GM21381 (cell line): ENCODE data around the gene GALNT12.

Experiments used
- ATAC-seq: cut with Tn5 transposase; IDR thresholded peaks from one replicate; pipeline ENCODE4 v1.9.1; 2021; ENCODE audit warnings: mild to moderate bottlenecking, moderate library complexity; ENCODE audit not compliant: unreplicated experiment

The GALNT12 gene

DNA sequence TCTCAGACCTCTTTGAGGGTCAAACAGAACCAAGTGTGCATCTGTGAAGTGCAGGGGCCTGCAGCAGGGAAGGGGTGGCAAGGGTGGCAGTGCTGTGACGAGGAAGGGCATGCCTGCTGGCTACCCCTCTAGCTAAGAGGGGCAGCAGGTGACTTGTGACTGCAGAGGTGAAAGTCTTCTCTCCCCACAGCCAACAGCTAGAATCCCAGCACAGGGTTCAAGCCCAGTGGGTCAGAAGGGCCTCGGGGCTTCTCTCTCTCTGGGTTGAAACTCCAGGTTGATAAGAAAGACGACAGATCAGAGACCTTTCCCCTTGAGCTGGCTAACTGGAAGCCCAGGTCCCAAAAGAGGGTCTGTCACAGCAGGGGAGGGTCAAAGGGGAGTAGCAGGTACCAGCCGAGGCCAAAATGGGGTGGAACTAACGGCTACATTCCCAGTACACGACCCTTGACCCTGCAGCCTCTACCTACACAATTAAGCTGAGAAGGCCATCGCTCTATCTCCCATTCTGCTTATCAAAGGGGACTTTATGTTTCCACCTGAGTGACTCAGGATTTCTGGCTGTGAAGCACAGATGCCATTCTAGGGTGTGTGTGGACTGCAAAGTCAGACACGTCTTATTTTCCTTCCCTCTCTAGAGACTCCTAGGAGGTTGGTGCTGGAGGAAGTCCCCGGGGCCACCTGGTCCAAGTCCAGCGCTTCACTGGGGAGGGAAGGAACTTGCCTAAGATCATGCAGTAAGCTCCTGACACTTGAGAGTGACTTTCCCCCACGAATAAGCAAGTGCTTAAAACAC is 25.7 kb upstream of the GALNT12 start:
- ATAC-seq = no peak

GRCh38 chr9:98783518-98784226 is 23.8 kb upstream of the GALNT12 start:
- ATAC-seq = no peak

- ATAC-seq = no peak
These were observed 22.4 kb upstream of the GALNT12 start for GRCh38 chr9:98784831-98785806.

- no peak for ATAC-seq
These were observed 20.5 kb upstream of the GALNT12 start for GRCh38 chr9:98786750-98787510.

- no peak for ATAC-seq
These were observed 19.6 kb upstream of the GALNT12 start for GRCh38 chr9:98787766-98788335.

GRCh38 chr9:98789483-98790133 is 17.9 kb upstream of the GALNT12 start:
- ATAC-seq = no peak

- no peak for ATAC-seq
These were observed 17.2 kb upstream of the GALNT12 start for GRCh38 chr9:98790134-98790841.

GRCh38 chr9:98790842-98791607 is 16.4 kb upstream of the GALNT12 start:
- peak; percentile 66 for ATAC-seq

- no peak for ATAC-seq
These were observed 15.6 kb upstream of the GALNT12 start for GRCh38 chr9:98791608-98792490.

DNA sequence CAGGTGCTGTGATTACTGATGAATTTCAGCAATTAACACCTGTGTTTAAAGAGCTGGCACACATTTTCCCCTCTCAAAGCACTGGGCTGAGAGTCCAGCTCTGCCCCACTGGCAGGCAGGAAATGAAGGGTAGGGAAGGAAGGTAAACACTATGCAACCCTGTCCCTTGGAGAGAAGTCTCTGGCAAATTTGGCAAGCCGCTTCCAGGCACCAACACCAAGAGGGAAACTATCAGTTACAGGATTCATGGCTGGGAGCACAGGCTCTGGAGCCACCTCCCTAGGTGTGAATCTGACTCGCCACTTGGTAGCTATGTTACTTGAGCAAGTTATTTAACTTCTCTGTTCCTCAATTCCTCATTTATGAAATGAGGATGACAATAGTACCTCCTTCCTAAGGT is 14.4 kb upstream of the GALNT12 start:
- no peak for ATAC-seq

DNA sequence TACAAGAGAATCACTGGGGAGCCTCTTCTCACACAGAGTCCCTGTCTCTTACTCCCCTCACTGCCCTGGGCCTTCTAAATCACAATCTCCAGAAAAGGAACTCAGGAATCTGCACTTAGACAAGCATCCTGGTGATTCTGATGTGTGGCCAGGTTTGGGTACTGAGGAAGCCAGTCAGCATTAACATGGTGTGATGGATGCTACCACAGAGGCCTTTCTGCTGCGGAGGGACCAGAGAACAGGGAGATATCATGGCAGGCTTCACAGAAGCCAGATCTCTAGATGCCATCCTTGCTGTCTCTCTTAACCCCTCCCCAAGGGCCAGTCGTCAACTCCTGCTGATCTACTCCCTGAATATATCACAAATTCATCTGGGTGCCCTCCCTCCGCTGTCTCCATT is 12.7 kb upstream of the GALNT12 start:
- no peak for ATAC-seq

DNA sequence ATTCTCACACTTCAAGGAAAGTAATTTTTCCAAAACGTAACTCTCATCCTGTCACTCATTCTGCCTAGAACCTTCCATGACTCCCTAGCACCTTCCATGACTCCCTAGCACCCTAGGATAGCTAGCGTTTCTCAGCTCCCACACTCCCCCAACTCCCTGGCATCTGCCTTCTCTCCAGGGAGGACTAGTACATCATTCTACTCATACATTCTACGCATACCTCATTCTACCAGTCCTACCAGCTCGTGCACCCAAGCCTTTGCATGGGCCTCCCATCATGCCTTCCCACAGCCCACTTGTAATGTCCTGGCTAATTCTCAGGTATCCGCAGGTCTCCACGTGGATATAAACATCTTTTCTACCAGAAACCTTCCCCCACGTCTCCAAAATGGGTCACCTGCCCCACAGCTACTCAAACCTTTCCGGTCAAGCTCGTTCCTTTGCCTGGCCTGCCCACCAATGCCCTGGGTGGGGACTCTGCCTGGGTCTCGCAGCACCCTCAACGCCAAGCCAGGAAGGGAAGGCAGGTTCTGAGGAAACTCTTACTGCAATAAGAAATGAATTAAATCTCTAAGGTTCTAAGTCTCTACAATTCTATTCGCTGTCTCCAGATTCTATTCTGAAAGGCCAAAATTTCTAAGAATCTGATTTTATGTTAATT is 12.0 kb upstream of the GALNT12 start:
- ATAC-seq = no peak

DNA sequence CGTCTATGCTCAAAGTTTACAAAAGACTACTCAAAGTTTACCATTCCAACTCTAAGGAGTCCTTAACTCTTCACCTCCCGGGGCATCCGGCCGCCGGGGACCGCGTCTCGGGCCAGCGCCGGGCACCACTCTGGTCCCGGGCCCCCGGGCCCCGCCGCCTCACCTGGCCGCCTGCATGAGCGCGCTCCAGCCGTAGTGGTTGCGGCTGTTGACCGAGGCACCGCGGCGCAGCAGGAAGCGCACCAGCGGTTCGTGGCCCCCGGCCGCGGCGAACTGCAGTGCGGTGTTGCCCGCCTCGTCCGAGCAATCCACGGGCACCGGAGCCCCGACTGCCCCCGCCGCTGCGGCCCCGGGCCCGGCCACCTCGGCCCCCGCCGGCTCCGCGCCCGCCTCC is 11.5 kb upstream of the GALNT12 start:
- ATAC-seq = peak; percentile 45

- ATAC-seq = peak; percentile 91
These were observed 10.9 kb upstream of the GALNT12 start, which contains the start of gene ANKS6 for GRCh38 chr9:98796364-98797101. TSS of gene ANKS6 (minus strand) at chr9:98796555. CDS start at chr9:98796491, 64 bp downstream.

DNA sequence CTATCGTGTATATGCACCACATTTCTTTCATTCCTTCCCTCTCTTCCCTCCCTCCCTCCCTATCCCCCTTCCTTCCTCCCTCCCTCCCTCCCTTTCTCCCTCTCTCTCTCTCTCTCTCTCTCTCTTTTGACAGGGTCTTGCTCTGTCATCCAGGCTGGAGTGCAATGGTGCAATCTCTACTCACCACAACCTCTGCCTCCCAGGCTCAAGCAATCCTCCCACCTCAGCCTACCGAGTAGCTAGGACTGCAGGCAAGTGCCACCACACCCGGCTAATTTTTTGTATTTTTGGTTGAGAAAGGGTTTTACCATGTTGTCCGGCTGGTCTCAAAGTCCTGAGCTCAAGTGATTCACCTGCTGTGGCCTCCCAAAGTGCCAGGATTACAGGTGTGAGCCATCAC is 10.0 kb upstream of the GALNT12 start:
- ATAC-seq = no peak

DNA sequence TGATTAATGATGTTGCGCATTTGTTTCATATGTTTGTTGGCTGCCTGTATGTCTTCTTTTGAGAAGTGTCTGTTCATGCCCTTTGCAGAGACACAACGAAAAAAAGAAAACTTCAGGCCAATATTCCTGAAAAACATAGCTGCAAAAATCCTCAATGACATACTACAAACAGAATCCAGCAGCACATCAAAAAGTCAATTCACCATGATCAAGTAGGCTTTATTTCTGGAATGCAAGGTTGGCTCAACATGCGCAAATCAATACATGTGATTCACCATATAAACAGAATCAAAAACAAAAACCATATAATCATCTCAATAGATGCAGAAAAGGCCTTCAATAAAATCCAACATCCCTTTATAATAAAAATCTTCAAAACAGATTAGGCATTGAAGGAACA is 9.2 kb upstream of the GALNT12 start:
- ATAC-seq = no peak
